NCI-H2196 (cell line): ENCODE results near the gene CARD9.
"Not testable (repeated sequence)": the region's sequence is repeated elsewhere in the genome, so short reads cannot be mapped to it uniquely, and the experiment has no call there.

Source experiments
- DNase-seq: peaks from one replicate; lab custom pipeline; 2025; ENCODE audit not compliant: unreplicated experiment; lab: John Stamatoyannopoulos, UW

Gene CARD9

GRCh38 chr9:136364942-136365774, 8.3 kb downstream of the CARD9 start:
- no peak for DNase-seq

GRCh38 chr9:136363949-136364748, 9.3 kb downstream of the CARD9 start:
- no peak for DNase-seq

GRCh38 chr9:136363106-136363948, 10.1 kb downstream of the CARD9 start, which contains the start of gene DNLZ:
TSS of gene DNLZ (minus strand) at chr9:136363744. CDS start at chr9:136363714, 30 bp downstream.
- peak; percentile 94 for DNase-seq

GRCh38 chr9:136362450-136362784, 11.1 kb downstream of the CARD9 start:
- DNase-seq, result no peak

- no peak for DNase-seq
These were observed 11.6 kb downstream of the CARD9 start for GRCh38 chr9:136361754-136362449.

DNA sequence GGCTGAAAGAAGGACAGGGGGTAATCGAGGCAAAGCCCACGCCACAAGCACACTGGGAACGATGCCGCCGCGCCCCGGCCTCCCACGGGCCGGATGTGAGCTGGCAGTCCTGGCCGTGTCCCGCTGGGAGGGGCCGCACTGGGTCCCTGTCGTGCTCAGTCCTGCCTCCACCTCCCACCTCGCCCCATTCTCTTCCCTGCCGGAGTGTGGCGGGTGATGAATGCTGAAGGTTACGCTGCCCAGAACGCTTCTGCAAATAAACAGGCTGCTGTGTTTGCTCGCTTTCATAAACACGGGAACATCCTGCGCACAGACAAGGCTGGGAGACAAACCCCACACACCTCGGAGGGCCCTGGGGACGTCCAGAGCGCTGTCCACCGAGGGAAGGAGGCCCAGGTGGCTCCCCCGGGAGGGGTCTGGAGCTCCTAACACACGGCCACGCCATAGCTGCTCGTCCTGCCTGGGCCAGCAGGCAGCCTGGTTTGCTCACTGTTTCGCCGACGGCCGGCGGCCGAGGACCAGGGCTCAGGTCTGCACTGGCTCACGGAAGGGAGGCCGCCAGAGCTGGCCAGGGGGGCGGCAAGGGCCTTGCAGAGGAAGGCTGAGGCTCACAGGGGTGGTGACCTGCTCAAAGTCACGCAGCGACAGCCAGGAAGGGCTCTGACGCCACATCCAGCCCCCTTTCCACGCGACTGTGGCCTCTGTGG, 12.3 kb downstream of the CARD9 start:
- no peak for DNase-seq

DNA sequence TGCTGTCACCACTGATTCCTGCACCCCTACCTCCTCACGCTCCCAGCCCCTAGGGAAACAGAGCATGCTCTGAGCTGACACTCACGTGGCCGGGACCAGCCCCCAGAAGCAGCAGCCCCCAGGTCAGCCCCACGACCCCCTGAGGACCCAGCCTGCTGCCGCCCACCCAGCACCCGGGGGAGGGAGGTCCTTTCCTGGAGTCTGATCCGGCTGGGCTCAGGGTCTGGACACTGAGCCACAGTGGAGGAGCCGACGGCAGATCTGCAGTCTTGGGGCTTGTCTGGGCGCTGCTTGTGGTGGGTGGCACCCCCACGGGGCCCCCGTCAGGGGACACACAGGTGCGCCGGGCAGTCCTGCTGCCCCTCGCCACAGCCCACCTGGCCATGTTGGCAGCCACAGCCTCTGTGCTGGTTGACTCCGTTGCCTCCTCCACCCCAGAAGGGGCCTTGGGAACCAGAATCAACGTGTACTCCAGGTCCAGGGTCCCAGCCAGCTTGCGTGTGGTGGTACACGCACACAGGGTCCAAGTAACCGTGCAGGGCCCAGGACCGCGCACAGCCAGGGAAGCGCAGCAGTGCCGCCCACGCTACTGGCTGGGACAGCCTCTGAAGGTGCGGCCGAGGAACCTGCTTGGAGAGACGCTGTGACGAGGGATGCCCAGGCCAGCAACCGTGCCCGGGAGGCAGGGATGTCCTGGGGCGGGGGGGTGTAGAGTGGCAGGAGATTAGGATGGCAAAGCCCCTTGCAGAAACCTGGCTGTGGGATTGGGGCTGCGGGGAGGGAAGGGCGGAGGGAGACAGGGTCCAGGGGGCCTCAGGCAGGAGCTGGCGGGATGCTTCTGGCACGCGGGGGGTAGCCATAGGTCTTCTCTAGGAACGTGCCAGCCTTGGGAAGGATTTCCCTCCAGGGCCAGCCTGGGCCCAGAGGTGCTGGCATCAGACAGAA, 13.4 kb downstream of the CARD9 start:
- no peak for DNase-seq

GRCh38 chr9:136358888-136359287, 14.6 kb downstream of the CARD9 start:
- DNase-seq, result no peak

DNA sequence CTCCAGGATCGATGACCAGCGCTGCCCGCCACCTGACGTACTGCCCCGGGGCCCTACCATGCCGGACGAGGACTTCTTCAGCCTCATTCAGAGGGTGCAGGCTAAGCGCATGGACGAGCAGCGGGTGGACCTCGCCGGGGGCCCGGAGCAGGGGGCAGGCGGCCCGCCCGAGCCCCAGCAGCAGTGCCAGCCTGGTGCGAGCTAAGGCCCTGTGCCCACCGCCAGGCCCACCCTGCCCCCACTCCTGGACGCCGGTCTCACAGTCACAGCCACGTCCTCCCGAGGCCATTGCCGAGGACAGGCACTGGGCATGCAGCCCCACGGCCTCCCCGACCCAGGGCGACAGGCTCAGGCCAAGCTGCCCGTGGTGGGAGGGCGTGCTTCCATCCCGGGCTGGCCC, 15.5 kb downstream of the CARD9 start:
- no peak for DNase-seq

DNA sequence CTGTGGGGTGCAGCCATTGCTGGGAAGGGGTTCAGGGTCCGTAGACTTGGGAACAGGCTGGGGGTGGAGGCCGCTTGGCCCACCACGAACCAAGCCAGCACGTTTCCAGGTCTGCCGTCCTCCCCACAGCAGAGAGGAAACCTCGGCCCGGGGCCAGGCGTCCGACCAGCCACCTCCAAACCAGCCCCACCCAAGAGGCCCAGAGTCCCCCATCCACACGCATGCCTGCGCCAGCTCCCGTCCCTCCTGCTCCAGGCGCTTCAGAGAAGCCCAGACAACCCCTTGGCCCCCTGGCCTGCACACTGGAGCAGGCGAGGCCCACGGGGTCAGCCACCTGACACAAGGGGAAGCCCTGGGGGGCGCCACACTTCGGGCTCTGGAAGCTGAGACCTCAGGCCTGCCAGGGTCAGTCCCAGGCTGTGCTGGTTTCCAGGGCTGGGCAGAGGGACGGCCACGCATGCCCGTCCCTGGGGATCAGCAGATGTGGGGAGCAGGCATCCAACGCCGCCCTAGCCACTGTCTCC, 16.2 kb downstream of the CARD9 start:
- DNase-seq, result no peak

DNA sequence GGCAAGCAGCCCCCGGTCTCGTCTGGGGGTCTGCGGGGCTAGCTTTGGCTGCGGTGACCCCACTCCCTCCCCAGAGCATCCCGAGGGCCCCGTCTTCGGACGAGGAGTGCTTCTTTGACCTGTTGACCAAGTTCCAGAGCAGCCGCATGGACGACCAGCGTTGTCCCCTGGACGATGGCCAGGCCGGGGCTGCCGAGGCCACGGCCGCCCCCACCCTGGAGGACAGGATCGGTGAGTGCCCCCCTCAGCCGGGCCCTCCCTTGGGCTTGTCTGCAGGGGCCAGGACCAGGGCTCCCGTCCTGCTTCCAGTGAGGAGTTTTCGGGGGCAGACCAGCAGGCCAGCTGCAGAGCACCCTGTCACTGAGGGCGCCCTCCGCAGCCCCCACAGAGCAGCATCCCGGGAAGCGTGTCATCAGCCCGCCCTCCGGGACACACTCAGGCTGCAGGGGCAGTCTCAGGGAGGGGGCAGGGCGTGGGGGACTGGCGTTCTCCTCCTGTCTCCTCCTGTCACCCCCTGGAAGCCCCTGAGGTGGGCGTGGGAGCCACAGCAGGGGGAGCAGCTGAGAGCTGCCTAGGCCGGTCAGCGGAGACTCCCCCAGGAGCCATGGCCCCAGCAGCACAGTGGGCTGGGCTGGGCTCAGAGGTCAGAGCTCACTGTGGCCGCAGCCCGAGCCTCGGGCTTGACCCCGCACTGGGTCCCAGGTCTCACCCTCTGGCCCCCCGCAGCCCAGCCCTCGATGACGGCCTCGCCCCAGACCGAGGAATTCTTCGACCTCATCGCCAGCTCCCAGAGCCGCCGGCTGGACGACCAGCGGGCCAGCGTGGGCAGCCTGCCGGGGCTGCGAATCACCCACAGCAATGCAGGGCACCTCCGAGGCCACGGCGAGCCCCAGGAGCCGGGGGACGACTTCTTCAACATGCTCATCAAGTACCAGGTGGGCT, 17.6 kb downstream of the CARD9 start:
- no peak for DNase-seq

- no peak for DNase-seq
These were observed 18.8 kb downstream of the CARD9 start for GRCh38 chr9:136354592-136355085.

- DNase-seq, result no peak
These were observed 19.5 kb downstream of the CARD9 start for GRCh38 chr9:136353757-136354488.

GRCh38 chr9:136353088-136353487, 20.4 kb downstream of the CARD9 start:
- DNase-seq, result no peak

DNA sequence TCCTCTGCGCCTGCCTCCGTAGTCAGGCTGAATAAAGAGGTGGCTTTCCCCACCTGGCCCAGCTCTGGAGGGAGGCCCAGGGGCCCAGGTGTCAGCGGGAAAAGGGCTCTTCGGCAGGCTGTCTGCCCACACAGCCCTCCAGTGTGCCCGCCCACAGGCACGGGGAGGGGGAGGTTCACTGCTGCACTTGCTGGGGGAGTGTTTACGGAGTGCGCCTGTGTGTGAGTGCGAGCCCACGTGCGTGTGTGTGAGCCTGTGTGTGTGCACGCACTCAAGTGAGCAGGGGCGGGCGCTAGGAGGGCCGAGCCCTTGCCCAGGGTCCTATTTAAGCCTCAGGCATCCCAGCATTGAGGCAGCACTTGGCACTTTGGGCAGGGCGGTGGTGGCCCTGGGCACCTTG, 20.8 kb downstream of the CARD9 start:
- DNase-seq, result no peak

DNA sequence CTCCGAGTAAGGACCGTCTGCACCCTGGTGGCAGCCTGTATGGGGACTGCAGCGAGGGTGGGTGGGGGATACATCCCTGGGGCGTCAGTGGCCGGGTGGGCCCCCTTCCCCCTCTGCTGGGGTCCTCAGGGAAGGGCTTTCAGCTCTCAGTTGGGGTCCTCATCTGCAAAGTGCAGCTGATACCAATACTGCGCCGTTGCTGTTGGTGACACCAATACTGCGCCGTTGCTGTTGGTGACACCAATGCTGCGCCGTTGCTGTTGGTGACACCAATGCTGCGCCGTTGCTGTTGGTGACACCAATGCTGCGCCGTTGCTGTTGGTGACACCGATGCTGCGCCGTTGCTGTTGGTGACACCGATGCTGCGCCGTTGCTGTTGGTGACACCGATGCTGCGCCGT, 21.6 kb downstream of the CARD9 start:
- DNase-seq, result not testable (repeated sequence)
